Urinary bladder (tissue), 4 donors: ENCODE results near the gene NT5C1A. TPM values are rescaled to one million over a fixed set of nuclear protein-coding genes. Genes with fewer than 3 reads are reported as not detected.

Experiments
- DNase-seq: peaks from one replicate; pipeline ENCODE4 v3.0.0-alpha.2; 2015; ENCODE audit errors: extremely low spot score
- H3K27ac ChIP-seq: one replicate; pipeline ENCODE4 v1.5.1; 2013; ENCODE audit warnings: low read depth, mild to moderate bottlenecking, moderate library complexity
- H3K36me3 ChIP-seq: one replicate; pipeline ENCODE4 v1.6.1; 2013; ENCODE audit warnings: mild to moderate bottlenecking, moderate library complexity; ENCODE audit not compliant: insufficient read depth
- H3K4me1 ChIP-seq: one replicate; pipeline ENCODE4 v1.6.1; 2013; ENCODE audit warnings: mild to moderate bottlenecking, moderate library complexity; ENCODE audit not compliant: insufficient read depth
- H3K4me3 ChIP-seq: one replicate; pipeline ENCODE4 v1.5.1; 2013; ENCODE audit warnings: low read depth, low read length
- WGBS: extraction: QIAGEN DNeasy Blood & Tissue Kit; methylation state at CpG from one replicate; pipeline ENCODE4 v1.1.7; 2013; 5-methylcytosine and 5-hydroxymethylcytosine counted together
- polyA plus RNA-seq: library from polyadenylated mRNA; stranded (reverse); fragments of 200-250 nt; gene quantifications from one replicate; pipeline ENCODE4 v1.2.3, GENCODE V29; 2013
- total RNA-seq: library from RNA; depleted of rRNA; stranded (reverse); fragments of >200 nt; gene quantifications from one replicate; pipeline ENCODE4 v1.2.3, GENCODE V29; 2014
- donor health status: healthy with polysubstance abuse.
- donor health status: healthy.

Gene NT5C1A
- total and polyA plus RNA-seq, 2 donors = 0.27 to 2.1 TPM

- no peak for DNase-seq
- Histone ChIP-seq H3K4me3 (no peak overlapping the region), H3K36me3 (no peaks in the 10 kb centered on the region), H3K27ac (no peak overlapping the region), H3K4me1 (no peaks in the 10 kb centered on the region)
- 86% methylated on average over 3 of the region's 3 CpGs for WGBS
Measured at GRCh38 chr1:39633422-39633821, 38.5 kb downstream of the NT5C1A start.

DNA sequence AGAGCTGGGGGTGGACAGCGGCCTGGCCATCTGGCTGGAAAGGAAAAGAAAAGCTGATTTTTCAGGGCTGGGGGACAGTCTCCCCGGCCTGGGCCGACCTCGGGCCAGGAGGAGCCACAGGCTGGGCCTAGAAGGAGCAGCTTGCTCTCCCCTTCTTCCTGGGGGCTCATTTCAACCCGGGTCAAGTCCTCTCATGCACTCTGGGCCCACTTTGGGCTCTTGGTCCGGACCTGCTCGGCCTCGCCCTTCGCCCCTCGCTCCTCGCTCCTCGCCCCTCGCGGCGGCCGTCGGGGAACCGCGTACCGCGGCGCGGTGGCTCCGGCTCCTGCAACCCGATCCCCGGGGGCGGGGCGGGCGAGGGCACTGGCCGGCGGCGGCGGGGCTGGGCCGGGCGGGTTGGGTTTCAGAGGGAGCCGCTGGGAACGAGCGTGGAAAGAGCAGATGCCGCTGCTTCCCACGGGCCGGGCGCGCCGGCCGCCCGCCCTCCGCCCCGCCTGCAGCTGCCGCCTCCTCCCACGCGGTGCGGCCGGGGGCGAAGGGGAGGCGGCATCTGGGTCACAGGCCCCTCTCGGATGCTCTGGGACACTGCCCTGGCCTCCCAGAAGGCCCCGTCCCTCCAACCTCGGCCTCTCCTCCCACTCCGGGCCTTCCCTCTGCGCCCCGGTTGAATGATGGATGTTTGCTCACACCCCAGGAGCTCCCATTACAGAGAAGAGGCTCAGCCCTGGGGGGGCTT is 39.1 kb downstream of the NT5C1A start:
- Histone ChIP-seq H3K27ac (no peak overlapping the region), H3K4me1 (no peaks in the 10 kb centered on the region), H3K36me3 (no peaks in the 10 kb centered on the region), H3K4me3 (peak overlapping the region; percentile 5)
- DNase-seq = no peak
- 13% methylated on average over 61 of the region's 61 CpGs for WGBS

DNA sequence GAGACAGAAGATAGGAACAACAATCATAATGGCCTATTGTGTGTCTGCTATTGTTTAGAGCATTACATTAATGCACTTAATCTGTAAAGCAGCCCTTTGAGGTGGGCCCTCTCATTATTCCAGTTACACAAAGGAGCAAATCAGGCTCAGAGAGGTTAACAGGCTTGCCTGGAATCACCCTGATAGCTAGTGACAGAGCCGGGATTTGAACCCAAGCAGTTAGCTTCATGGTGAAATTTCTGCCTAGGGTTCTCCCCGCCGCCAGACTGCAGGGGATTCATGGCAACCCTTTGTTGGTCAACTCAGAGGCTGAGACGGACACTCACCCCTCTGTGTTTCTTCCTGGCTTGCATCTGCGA is 39.6 kb downstream of the NT5C1A start:
- H3K27ac ChIP-seq = no peak overlapping the region
- H3K36me3 ChIP-seq = no peaks in the 10 kb centered on the region
- DNase-seq = no peak
- WGBS = 86% methylated on average over 5 of the region's 5 CpGs
- no peak overlapping the region for H3K4me3 ChIP-seq
- H3K4me1 ChIP-seq = no peaks in the 10 kb centered on the region

DNA sequence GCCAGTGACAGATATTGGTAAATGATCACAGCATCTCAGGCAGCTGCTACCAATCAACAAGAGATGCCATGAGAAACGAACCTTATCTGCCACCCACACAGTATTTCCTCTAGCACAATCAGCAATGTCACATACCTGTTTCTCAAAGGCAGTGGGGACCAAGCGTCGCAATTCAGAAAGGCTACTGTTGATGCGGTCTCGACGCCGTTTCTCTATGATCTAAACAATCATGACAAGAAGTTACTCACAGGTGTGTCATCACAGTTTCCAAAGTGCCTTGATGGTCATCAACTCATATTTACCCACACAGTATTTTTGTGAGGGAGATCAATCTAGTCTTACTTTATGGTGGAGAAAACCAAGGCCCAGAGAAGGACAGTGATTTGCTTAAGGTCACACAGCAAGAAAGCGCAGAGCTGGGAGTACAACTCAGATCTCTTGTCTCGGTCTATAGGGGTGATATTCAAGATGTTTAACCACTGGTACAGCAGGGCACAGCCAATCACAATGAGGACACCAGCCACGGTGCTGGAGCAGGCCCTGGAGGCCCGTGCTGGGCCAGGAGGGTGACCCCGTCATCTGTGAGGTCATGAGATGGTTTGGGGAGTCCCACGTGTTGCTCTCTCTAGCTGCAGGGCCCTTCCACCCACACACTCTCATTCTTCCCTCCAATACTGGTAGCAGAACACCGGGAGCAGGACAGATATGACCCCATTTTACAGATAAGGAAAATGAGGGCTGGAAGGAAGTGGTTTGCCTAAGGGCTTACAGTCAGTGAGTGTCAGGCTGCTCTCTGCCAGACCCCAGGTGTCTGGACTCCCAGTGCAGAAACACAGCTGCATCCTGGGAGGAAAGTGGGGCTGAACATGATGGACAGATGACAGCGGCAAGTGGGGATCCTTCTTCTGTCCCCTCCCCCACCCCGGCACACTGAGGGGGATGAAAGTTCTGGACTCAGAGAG is 40.3 kb downstream of the NT5C1A start:
- DNase-seq = no peak
- 89% methylated on average over 16 of the region's 16 CpGs for WGBS
- Histone ChIP-seq H3K4me1 (no peaks in the 10 kb centered on the region), H3K36me3 (no peaks in the 10 kb centered on the region), H3K27ac (no peak overlapping the region), H3K4me3 (no peak overlapping the region)

- Histone ChIP-seq H3K4me1 (no peaks in the 10 kb centered on the region), H3K4me3 (no peak overlapping the region), H3K27ac (no peak overlapping the region), H3K36me3 (no peaks in the 10 kb centered on the region)
- 96% methylated on average over 11 of the region's 11 CpGs for WGBS
- no peak for DNase-seq
Measured at GRCh38 chr1:39628807-39629350, 43.0 kb downstream of the NT5C1A start.

- Histone ChIP-seq H3K4me1 (no peaks in the 10 kb centered on the region), H3K27ac (no peak overlapping the region), H3K4me3 (no peak overlapping the region), H3K36me3 (no peaks in the 10 kb centered on the region)
- 86% methylated on average over 16 of the region's 16 CpGs for WGBS
- no peak for DNase-seq
Measured at GRCh38 chr1:39626646-39627045, 45.3 kb downstream of the NT5C1A start.

DNA sequence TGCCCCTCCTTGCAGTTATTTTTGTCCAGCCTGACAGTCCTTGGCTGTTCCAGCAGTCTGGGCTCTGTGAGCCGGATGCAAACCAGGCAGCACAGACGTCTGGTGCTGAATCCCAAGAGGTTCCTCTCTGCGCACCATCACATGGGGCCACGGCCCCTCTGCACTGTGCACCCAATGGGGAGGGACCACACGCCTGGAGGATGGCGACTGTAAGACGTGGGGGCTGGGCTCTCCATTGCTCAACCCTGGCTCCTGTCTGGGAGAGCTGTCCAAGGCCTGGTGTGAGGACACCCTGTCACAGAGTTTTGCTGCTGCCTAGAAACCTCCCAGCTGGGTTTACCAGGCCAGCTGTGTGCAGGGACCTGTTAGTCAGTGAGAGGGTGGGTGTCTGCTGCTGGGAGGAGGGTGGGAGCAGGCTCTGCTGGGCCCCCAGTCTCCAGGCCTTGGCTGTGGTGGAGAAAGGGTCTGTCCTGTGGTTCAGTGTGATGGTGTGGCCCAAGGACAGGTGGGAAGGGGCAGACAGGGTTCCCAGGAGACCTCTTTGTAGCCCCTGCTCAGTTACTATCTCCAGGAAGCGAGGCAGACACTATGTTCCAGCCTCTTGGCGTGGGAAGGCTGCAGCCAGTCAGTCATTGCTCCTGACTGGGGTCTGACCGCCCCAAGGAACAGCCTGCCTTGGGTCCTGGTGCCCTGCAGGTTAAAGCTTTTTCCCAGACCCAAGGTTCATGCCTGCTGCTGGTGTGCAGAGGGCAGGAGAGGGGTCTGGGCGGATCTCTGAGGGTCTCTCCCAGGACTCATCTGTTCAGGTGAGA is 46.2 kb downstream of the NT5C1A start:
- H3K27ac ChIP-seq = no peak overlapping the region
- H3K4me3 ChIP-seq = no peak overlapping the region
- DNase-seq = no peak
- no peaks in the 10 kb centered on the region for H3K4me1 ChIP-seq
- 39% methylated on average over 11 of the region's 11 CpGs for WGBS
- H3K36me3 ChIP-seq = no peaks in the 10 kb centered on the region

DNA sequence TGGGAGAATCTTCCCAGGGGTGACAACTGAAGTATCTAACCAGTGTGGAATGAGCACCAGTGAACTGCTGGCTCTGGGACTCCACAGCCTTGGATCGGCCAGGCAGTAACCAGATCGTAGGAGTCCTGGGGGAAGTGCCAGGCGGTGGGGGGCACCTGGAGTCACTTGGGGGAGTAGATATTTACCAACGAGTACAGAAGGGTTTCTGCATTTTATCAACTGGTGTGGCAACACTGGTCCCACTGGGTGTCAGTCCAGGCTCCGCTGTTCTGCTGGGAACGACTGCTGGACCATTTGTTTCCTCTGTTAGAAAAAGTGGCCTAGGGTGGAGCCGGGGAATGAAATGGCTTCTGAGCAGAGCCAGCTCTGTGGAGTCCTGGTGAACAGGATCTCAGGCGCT is 46.9 kb downstream of the NT5C1A start:
- H3K4me3 ChIP-seq = no peak overlapping the region
- no peaks in the 10 kb centered on the region for H3K4me1 ChIP-seq
- 59% methylated on average over 8 of the region's 8 CpGs for WGBS
- no peak overlapping the region for H3K27ac ChIP-seq
- no peak for DNase-seq
- H3K36me3 ChIP-seq = no peaks in the 10 kb centered on the region

DNA sequence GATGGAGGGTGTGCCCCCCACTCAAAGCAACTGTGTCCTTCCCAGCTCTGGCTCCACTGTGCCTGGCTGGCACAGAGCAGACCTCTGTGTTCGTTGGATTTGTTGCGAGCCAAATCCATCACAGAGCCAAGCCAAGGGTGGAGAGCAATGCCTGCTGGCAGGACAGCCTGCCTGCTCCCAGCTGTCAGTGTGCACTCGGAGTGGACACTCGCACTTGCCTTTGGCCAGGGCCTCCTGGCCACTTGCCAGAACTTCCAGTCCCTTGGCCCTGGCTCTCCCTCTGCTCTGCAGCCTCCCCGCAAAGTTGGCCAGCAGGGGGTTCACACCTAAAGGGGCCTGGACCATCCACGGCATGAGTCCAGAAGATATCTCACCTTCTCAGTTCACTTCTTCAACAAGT is 48.9 kb downstream of the NT5C1A start:
- Histone ChIP-seq H3K36me3 (no peaks in the 10 kb centered on the region), H3K27ac (no peak overlapping the region), H3K4me1 (no peaks in the 10 kb centered on the region), H3K4me3 (no peak overlapping the region)
- WGBS = 57% methylated on average over 6 of the region's 6 CpGs
- DNase-seq = no peak

DNA sequence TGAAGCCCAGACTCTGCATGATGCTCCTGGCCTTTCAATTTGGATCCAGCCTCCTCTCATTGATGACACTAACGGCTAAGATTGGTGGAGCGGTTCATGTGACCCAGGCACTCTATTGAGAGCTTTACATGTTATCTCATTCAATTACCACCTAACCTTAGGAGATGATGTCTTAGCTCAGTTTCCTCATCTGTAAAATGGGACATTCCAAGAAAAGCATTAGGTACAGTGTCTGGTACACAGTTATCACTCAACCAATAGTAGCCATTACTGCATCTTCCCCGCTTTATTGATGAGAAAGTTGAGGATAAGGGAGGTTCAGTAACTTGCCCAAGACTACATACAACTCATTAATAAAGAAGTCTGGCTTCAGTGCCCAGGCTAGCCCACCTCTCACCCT is 49.5 kb downstream of the NT5C1A start:
- Histone ChIP-seq H3K27ac (no peak overlapping the region), H3K36me3 (no peaks in the 10 kb centered on the region), H3K4me3 (no peak overlapping the region), H3K4me1 (no peaks in the 10 kb centered on the region)
- WGBS = 97% methylated on average over 3 of the region's 3 CpGs
- no peak for DNase-seq

GRCh38 chr1:39620659-39621165 is 51.2 kb downstream of the NT5C1A start:
- no peaks in the 10 kb centered on the region for H3K36me3 ChIP-seq
- no peak overlapping the region for H3K27ac ChIP-seq
- 88% methylated on average over 3 of the region's 3 CpGs for WGBS
- no peak overlapping the region for H3K4me3 ChIP-seq
- H3K4me1 ChIP-seq = no peaks in the 10 kb centered on the region
- no peak for DNase-seq

DNA sequence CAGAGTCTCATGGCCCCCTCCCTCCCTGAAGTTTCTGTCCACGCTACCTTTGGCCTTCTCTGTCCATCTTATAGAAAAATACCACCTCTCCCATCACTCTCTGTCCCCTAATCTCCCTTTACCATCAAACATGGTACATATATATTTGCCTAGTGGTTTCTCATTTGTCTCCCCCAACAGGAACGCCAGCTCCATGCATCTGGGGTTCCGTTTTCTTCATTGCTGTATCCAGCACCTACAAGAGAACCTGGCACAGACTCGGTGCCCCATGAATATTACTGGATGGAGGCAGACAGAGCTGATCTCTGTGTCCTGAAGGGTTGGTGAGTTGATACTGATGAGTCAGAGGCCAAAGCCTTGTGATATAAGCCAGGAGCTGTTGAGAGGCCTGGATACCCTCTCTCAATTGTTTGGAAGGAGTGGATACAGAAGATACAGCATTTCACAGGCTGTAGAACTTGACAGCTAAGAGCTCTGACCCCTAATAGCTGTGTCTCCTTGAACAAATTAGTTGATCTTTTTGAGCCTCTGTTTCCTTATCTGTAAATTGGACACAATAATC is 54.3 kb downstream of the NT5C1A start:
- H3K4me3 ChIP-seq = no peak overlapping the region
- H3K4me1 ChIP-seq = no peaks in the 10 kb centered on the region
- no peak for DNase-seq
- 82% methylated on average over 4 of the region's 4 CpGs for WGBS
- H3K36me3 ChIP-seq = no peaks in the 10 kb centered on the region
- no peak overlapping the region for H3K27ac ChIP-seq
